ENCODE measurements around the gene NECAB2.
A peak's percentile ranks its signal among the peaks of the same experiment; 100 is the strongest.

NECAB2 gene

DNA sequence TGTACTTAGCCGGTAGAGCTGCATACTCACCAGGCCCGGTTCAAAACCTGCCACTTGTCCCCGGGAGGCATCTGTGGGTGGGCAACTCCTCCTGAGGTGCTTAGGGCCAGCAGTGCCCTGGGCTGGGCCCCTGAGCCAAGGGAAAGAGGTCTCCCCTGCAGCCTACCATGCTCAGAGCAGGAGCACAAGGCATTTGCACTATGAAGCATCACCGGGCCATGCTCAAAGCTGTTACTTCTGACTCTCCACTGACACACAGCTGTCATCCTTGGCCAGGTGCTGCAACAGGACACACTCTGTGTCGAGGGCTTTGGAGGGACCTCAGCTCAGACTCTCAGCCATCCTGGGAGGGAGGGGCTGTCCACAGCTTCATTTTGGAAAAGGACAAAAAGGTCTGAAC lies 37.3 kb downstream of the NECAB2 start:
- TF ChIP-seq, protein P1, sequence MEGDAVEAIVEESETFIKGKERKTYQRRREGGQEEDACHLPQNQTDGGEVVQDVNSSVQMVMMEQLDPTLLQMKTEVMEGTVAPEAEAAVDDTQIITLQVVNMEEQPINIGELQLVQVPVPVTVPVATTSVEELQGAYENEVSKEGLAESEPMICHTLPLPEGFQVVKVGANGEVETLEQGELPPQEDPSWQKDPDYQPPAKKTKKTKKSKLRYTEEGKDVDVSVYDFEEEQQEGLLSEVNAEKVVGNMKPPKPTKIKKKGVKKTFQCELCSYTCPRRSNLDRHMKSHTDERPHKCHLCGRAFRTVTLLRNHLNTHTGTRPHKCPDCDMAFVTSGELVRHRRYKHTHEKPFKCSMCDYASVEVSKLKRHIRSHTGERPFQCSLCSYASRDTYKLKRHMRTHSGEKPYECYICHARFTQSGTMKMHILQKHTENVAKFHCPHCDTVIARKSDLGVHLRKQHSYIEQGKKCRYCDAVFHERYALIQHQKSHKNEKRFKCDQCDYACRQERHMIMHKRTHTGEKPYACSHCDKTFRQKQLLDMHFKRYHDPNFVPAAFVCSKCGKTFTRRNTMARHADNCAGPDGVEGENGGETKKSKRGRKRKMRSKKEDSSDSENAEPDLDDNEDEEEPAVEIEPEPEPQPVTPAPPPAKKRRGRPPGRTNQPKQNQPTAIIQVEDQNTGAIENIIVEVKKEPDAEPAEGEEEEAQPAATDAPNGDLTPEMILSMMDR (conservative IDR thresholded peaks at IDR 0.05; ENCODE audit: low read depth, low read length): no peak

DNA sequence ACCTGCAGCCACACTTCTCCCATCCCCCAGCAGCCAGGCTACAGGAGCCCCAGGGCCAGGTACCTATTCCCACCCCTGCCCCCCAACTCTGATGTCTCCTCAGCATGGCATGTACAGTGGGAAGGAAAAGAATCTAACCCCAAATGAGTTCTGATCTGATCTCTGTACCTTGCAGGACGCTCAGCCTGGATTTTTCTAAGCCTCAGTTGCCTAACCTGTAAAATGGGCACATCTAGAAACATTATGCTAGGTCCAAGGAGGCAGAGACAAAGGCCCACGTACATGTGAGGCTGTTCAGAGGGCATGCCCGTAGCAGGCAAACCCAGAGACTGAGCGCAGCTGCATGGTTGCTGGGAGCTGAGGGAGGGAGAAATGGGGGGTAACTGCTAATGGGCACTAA lies 39.5 kb downstream of the NECAB2 start:
- H3K4me3 ChIP-seq (ENCODE audit: low read depth, low read length): no peak overlapping the region
- TF ChIP-seq, protein P1 (conservative IDR thresholded peaks at IDR 0.05; ENCODE audit: low read depth, low read length): no peak
- no peak for DNase-seq (ENCODE audit: low read depth)

More for the DNA sequence above, 37.3 kb downstream of the NECAB2 start:
- H3K4me3 ChIP-seq (ENCODE audit: low read depth, low read length): no peak overlapping the region
- DNase-seq (ENCODE audit: low read depth): no peak

DNA sequence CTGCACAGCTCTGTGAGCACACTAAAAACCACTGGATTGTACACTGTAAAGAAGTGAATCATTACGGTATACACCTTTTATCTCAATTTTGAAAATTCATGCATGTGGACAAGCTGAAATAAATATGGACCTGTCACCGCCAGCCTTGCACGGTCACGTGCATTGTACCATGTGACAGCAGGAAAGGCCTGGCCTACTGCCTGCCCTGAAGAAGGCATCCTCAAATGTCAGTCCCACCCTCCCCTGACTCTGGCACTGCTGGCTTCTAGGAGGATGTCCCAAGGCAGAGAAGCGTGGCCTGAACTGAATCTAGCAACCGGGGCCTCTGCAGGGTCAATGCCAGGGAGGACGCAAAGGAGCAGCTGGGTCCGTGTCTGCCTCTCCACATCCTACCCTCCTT lies 39.9 kb downstream of the NECAB2 start:
- DNase-seq (ENCODE audit: low read depth): no peak
- TF ChIP-seq, protein P1 (conservative IDR thresholded peaks at IDR 0.05; ENCODE audit: low read depth, low read length): no peak

DNA sequence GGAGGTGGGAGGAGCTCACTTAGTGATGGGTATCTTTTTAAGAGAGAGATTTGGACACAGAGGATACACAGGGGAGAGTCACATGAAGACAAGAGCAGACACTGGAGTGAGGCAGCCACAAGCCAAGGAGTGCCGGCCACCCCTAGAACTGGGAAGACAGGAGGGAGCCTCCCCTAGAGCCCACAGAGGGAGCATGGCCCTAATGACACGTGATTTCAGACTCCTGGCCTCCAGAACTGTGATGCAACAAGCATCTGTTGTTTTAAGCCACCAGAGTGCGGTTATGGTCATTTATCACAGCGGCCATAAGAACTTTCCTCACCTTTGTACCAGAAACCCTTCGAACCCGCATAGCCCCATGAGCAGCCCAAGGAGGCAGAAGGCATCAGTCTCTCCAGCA lies 41.2 kb downstream of the NECAB2 start:
- no peak for DNase-seq (ENCODE audit: low read depth)
- H3K4me3 ChIP-seq (ENCODE audit: low read depth, low read length): no peak overlapping the region
- TF ChIP-seq, protein P1 (conservative IDR thresholded peaks at IDR 0.05; ENCODE audit: low read depth, low read length): no peak

More for the DNA sequence above, 39.9 kb downstream of the NECAB2 start:
- no peak overlapping the region for H3K4me3 ChIP-seq (ENCODE audit: low read depth, low read length)

DNA sequence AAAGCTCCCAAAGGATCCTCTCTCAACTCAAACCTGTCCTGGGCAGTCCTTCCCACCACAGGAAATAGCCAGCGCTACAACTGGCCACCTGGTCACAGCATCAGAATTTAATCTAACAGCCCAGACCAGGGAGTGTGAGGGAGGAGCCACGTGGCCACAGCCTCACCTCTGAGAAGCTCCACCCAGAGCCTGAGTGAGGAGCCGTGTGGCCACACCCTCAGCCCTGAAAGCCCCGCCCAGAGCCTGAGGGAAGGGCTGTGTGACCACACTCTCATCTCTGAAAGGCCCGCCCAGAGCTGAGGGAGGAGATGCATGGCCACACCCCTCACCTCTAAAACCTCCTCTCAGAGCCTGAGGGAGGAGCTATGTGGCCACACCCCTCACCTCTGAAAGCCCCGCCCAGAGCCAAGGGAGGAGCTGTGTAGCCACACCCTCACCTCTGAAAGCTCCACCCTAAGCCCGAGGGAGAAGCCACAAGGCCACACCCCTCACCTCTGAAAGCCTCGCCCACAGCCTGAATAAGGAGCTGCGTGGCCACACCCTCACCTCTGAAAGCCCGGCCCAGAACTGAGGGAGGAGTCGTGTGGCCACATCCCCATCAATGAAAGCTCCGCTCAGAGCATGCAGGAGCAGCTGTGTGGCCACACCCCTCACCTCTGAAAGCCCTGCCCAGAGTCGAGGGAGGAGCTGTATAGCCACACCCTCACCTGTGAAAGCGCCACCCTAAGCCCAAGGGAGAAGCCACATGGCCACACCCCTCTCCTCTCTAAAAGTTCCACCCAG lies 45.9 kb downstream of the NECAB2 start:
- TF ChIP-seq, protein P1 (conservative IDR thresholded peaks at IDR 0.05; ENCODE audit: low read depth, low read length): no peak
- no peak overlapping the region for H3K4me3 ChIP-seq (ENCODE audit: low read depth, low read length)
- DNase-seq (ENCODE audit: low read depth): peak; percentile 70

DNA sequence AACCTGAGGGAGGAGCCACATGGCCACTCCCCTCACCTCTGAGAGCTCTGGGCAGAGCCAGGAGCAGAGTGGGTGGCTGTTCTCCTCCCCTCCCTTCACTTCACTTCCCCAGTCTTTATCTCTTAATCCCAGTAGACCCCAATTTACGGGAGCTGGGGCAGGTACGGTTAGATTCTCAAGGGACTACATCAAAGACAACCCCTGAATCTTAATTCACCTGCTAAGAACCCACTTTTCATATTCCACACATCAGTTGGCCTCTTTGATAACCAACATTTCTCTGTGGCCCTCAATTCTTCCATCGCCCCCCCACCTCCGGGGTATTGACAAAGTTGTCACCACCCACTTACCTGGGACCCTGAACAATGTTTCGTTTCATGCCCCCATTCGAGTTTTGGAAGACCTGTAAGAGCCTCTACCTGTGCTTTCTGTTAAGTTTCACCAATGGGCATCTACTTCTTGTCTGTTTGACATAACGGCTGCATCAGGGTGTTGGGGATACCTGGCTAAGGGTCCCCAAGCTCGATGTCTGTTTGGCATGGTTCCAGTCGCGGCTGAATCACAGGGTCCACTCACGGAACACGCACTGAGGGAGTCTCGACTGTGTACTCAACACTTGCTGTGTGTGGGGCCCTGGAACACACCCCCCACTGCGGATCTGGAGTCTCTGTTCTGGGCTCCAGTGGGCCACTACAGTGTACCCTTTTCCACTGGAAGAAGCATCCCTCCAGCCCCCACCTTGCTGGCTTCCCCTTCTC lies 46.7 kb downstream of the NECAB2 start:
- no peak overlapping the region for H3K4me3 ChIP-seq (ENCODE audit: low read depth, low read length)
- TF ChIP-seq, protein P1 (conservative IDR thresholded peaks at IDR 0.05; ENCODE audit: low read depth, low read length): no peak

More for the DNA sequence above, 46.7 kb downstream of the NECAB2 start:
- DNase-seq (ENCODE audit: low read depth): no peak
